NT2/D1 (cell line): ENCODE results near the gene RHBDF1.
A peak's percentile ranks its signal among the peaks of the same experiment; 100 is the strongest.

Experiments used
- DNase-seq: peaks from one replicate; pipeline ENCODE4 v3.0.0-alpha.2; 2011; ENCODE audit warnings: low read depth, low spot score
- H3K27me3 ChIP-seq: 2 replicates; pipeline ENCODE4 v1.6.0; 2011; ENCODE audit warnings: mild to moderate bottlenecking; ENCODE audit not compliant: insufficient read length, insufficient read depth
- H3K36me3 ChIP-seq: 2 replicates; pipeline ENCODE4 v1.6.1; 2011; ENCODE audit warnings: mild to moderate bottlenecking, low read length, mixed read lengths; ENCODE audit not compliant: insufficient read depth, insufficient read length
- H3K4me1 ChIP-seq: 2 replicates; pipeline ENCODE4 v1.5.1; 2011; ENCODE audit not compliant: insufficient read depth, insufficient read length
- H3K4me3 ChIP-seq: 2 replicates; pipeline ENCODE4 v1.5.1; 2011; ENCODE audit warnings: low read depth; ENCODE audit not compliant: insufficient read length
- H3K9ac ChIP-seq: 2 replicates; pipeline ENCODE4 v1.6.0; 2011; ENCODE audit warnings: low read depth; ENCODE audit not compliant: insufficient read length
- H3K9me3 ChIP-seq: 2 replicates; pipeline ENCODE4 v1.5.1; 2011; ENCODE audit warnings: mild to moderate bottlenecking, low read length; ENCODE audit not compliant: insufficient read depth
- SUZ12 ChIP-seq: IDR thresholded peaks from 2 replicates; pipeline ENCODE4 v1.6.1; 2011; ENCODE audit not compliant: insufficient read length, insufficient read depth; ENCODE audit errors: extremely low read depth
- YY1 ChIP-seq: IDR thresholded peaks from 2 replicates; pipeline ENCODE4 v1.6.1; 2011; ENCODE audit not compliant: insufficient read length, insufficient read depth
- ZNF274 ChIP-seq: IDR thresholded peaks from 2 replicates; pipeline ENCODE4 v1.6.1; 2011; ENCODE audit warnings: mild to moderate bottlenecking, low read depth, low read length

RHBDF1 gene

GRCh38 chr16:114327-114726 lies 41.9 kb upstream of the RHBDF1 start:
- no peaks in the 10 kb centered on the region for H3K9me3 ChIP-seq
- H3K9ac ChIP-seq, result no peak overlapping the region
- TF ChIP-seq YY1 (no peak), SUZ12 (no peak), ZNF274 (no peak)
- DNase-seq, result no peak
- H3K4me1 ChIP-seq, result peaks cover 14% of the 10 kb centered on the region
- H3K36me3 ChIP-seq, result peaks cover 44% of the 10 kb centered on the region
- H3K27me3 ChIP-seq, result no peaks in the 10 kb centered on the region
- no peak overlapping the region for H3K4me3 ChIP-seq

GRCh38 chr16:112153-112840 lies 39.9 kb upstream of the RHBDF1 start:
- H3K4me3 ChIP-seq, result no peak overlapping the region
- no peak for TF ChIP-seq ZNF274
- H3K4me1 ChIP-seq, result peaks cover 8% of the 10 kb centered on the region
- H3K9ac ChIP-seq, result no peak overlapping the region
- peaks cover 52% of the 10 kb centered on the region for H3K36me3 ChIP-seq
- H3K27me3 ChIP-seq, result no peaks in the 10 kb centered on the region
- no peak for DNase-seq
- no peaks in the 10 kb centered on the region for H3K9me3 ChIP-seq

GRCh38 chr16:106623-107324 lies 34.3 kb upstream of the RHBDF1 start:
- Histone ChIP-seq H3K9me3 (no peaks in the 10 kb centered on the region), H3K27me3 (no peaks in the 10 kb centered on the region), H3K4me1 (peaks cover 11% of the 10 kb centered on the region), H3K9ac (peak overlapping the region; percentile 11), H3K4me3 (no peak overlapping the region), H3K36me3 (peaks cover 67% of the 10 kb centered on the region)
- peak; percentile 74 for DNase-seq
- no peak for TF ChIP-seq SUZ12

GRCh38 chr16:105521-105920 lies 33.1 kb upstream of the RHBDF1 start:
- Histone ChIP-seq H3K27me3 (no peaks in the 10 kb centered on the region), H3K9ac (no peak overlapping the region), H3K4me3 (no peak overlapping the region), H3K36me3 (peaks cover 69% of the 10 kb centered on the region), H3K9me3 (no peaks in the 10 kb centered on the region), H3K4me1 (peaks cover 11% of the 10 kb centered on the region)
- no peak for DNase-seq
- no peak for TF ChIP-seq ZNF274
- no peak for TF ChIP-seq YY1
- no peak for TF ChIP-seq SUZ12

DNA sequence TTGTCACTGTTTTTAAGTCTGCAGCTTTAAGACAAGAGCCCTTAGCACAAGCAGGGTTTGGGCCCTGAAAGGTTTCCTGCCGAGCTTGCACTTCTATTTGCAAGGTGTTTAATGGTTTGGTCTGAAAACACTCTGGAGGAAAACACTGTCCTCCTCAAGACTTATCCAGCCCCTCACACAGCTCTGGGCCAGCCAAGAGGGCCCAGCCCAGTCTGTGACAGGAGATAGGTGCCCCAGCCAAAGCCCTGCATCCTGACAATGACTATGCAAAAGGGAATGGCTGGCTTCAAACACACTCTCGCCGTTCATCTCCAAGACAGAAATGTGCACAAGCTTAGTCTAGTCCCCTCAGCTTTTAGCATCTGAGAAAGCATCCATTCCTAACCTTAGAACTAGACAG lies 32.5 kb upstream of the RHBDF1 start:
- no peak overlapping the region for H3K9ac ChIP-seq
- no peak overlapping the region for H3K4me3 ChIP-seq
- H3K9me3 ChIP-seq, result no peaks in the 10 kb centered on the region
- peaks cover 13% of the 10 kb centered on the region for H3K4me1 ChIP-seq
- H3K36me3 ChIP-seq, result peaks cover 63% of the 10 kb centered on the region
- TF ChIP-seq ZNF274 (no peak), SUZ12 (no peak), YY1 (no peak)
- no peaks in the 10 kb centered on the region for H3K27me3 ChIP-seq
- no peak for DNase-seq

DNA sequence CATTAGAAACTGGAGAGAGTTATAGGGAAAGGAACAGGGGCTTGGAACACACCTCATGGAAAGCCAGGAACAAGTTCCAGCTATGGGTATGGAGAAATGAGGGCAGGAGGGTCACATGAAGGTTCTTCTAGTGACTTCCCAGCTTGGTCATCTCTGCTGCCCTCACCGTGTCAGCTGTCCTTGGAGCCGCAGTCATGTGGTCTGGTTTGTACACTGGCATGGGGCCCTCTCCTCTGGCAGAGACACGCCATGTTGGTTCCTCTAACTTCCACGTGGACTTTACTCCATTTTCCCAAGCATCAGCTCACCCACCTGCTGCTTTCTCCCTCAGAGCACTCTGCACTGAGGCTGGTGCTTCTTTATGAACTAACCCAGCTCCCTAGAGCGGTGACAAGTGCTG lies 31.9 kb upstream of the RHBDF1 start:
- Histone ChIP-seq H3K4me3 (no peak overlapping the region), H3K9me3 (no peaks in the 10 kb centered on the region), H3K4me1 (peaks cover 13% of the 10 kb centered on the region), H3K27me3 (no peaks in the 10 kb centered on the region), H3K36me3 (peaks cover 58% of the 10 kb centered on the region), H3K9ac (no peak overlapping the region)
- no peak for TF ChIP-seq ZNF274
- TF ChIP-seq YY1, result no peak
- TF ChIP-seq SUZ12, result no peak
- no peak for DNase-seq

GRCh38 chr16:102060-102855 lies 29.8 kb upstream of the RHBDF1 start:
- H3K9ac ChIP-seq, result no peak overlapping the region
- TF ChIP-seq SUZ12, result no peak
- TF ChIP-seq YY1, result no peak
- no peak for TF ChIP-seq ZNF274
- H3K4me3 ChIP-seq, result no peak overlapping the region
- no peaks in the 10 kb centered on the region for H3K9me3 ChIP-seq
- H3K27me3 ChIP-seq, result no peaks in the 10 kb centered on the region
- no peak for DNase-seq
- H3K36me3 ChIP-seq, result peaks cover 58% of the 10 kb centered on the region
- H3K4me1 ChIP-seq, result peaks cover 22% of the 10 kb centered on the region
